GM18502 (cell line): ENCODE results near the gene TMEM260.
"Not testable (repeated sequence)": the region's sequence is repeated elsewhere in the genome, so short reads cannot be mapped to it uniquely, and the experiment has no call there.

Experiments used
- ATAC-seq: cut with Tn5 transposase; IDR thresholded peaks from one replicate; pipeline ENCODE4 v1.9.1; 2021; ENCODE audit warnings: mild to moderate bottlenecking; ENCODE audit not compliant: unreplicated experiment, poor library complexity

The TMEM260 gene

DNA sequence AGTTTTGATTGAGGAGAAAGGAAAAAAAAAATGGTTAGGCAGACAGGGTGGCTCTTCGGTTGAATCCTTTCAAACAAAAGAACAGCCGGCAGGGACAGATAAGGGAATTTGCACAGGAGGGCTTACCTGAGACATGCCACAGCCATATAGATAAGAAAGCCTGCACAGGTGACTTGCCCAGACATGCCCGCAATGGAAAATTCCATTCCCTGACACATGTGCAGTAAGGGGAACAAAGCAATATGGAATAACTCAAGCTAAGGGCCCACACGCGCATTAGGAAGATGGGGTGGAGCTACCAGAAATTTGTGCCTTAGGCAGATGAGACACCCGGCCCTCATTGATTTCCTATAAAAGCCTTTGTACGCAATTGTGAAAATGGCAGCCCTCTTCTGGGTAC is 86.7 kb downstream of the TMEM260 start:
- no peak for ATAC-seq

DNA sequence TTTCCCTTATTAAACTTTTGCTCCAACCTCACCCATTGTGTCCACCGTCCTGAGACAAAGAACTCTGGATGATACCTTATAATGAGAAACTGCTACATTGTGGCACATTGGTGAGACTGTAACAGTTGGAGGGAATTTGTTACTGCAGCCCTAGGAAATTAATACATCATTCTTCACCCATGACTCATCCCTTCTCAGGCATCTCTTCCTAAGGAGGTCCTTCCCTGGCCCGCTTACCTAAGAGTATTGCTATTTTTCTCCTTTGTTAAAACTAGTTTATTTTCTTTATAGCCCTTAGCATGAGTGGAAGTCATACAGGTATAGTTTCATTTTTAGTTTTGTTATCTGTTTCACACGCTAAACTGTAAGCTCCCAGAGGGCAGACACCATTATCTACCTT is 87.1 kb downstream of the TMEM260 start:
- no peak for ATAC-seq

DNA sequence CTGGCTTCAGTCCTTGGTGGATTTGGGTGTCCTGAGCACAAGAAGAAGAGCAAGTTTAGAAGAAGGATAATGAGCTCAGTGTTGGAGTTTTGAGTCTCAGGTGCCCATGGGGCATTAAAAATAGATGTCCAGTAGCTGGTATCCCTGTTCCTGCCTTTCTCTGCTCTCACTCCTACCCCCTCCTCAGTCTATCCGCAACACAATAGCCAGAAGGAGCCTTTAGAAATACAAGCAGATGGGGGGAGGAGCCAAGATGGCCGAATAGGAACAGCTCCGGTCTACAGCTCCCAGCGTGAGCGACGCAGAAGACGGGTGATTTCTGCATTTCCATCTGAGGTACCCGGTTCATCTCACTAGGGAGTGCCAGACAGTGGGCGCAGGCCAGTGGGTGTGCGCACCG is 87.7 kb downstream of the TMEM260 start:
- ATAC-seq, result not testable (repeated sequence)

DNA sequence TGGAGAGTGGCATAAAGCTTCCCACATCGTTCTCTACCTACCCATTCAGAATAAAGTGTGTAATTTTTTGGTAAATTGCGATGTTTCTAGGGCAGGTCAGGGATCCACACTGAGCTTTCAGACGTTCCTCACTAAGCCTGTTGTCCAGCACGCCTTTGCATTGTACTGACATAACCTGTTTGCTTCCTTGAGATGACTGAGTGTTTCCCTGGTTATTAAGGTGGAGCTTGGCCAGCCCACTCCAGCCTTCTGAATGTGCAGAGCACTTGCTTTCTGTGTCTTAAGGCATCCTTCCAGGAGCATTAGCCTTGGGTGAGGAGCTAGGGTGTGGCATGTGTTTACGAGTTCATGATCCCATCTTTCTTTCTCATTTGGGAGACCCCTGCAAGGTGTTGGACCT is 96.4 kb downstream of the TMEM260 start:
- ATAC-seq, result no peak

DNA sequence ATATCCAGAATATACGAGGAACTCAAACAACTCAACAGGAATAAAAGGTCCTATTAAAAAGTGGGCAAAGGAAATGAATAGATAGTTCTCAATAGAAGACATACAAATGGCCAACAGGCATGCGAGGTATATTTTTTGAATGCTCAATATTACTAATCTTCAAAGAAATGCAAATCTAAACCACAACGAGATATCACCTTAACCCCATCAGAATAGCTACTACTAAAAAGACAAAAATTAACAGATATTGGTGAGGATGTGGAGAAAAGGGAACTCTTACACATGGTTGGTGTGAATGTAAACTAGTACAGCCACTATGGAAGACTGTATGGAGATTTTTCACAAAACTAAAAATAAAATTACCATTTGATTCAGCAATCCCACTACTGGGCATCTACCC is 99.2 kb downstream of the TMEM260 start:
- ATAC-seq, result no peak

DNA sequence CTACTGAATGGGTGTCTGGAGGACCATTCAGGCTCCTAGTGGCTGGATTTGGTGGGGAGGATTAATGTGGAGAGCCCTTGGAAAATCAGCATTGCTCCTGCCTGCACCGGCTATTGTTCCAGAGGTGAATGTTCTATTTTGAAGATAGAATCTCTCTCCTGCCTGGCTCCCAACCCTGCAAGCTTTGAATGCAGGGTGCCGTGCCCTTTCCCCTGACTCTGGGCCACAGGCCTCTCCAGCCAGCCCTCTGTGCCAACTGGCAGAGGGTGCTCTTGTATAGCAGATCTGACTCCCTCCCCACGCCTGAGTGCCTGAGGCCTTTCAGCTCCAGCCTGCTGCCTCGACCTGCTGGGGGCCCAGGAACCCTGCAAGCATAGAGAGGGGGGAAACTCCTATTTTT is 106.8 kb downstream of the TMEM260 start:
- ATAC-seq, result no peak

DNA sequence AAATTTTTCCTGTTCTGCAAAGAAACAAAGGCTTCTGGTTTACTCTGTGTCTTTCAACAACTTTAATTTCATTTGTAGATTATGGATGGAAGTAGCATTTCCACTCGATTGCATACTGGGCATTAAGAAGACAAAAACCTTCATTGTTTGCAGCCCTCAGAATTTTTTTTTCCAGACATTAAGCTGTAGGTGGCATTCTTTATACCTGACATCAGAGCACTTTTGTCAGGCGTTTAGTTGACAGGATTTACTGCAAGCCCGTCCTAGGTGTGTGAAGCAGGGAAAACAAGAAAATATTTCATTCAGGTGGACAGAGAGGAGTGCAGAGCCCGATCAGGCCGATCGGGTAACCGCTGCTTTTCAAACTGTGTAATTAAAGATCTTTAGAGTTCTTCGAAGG is 107.5 kb downstream of the TMEM260 start:
- ATAC-seq, result no peak

DNA sequence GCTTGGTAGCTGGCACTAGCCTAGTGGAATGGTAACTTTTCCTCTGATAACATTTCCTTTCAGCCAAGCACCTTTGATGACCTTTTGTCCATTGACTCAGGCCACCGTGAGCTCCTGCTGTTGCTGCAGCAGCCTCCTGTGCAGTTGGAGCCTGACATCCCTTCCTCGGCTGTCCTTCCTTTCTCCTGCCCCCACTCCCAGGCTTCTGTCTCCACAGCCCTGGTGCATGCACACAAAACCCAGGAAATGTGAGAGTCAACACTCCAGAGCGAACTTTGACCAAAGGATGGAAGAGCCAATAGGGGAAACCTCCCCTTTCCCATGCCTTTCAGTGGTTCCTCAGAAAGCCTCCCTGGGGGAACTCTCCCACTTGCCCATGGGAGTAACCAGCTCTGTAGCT is 115.0 kb downstream of the TMEM260 start:
- no peak for ATAC-seq

DNA sequence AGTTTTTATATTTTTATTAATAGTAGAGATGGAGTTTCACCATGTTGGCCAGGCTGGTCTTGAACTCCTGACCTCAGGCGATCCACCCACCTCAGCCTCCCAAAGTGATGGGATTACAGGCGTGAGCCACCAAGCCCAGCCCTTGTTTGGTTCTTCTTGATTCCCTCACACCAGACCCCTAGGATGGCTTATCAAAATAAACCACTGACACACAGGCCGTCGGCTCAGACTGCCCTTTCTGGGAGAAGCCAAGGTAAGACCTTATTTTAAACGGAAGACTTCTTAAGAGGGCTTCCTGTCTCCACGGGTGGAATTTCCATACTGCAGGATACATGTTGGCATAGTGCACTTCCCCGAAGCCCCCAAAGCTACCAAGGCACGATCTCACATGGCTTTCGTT is 115.6 kb downstream of the TMEM260 start:
- not testable (repeated sequence) for ATAC-seq
